GM12891 (cell line): Measurements from ENCODE around the gene SLC26A9.

Experiments
- DNase-seq: peaks from one replicate; pipeline ENCODE4 v3.0.0; 2011; ENCODE audit warnings: low spot score; ENCODE audit not compliant: insufficient read length
- FAIRE-seq: peaks from 2 replicates; lab custom pipeline; 2011; peaks lifted over from hg19 to GRCh38; lab: Jason Lieb, UNC
- PAX5 ChIP-seq: IDR thresholded peaks from 2 replicates; pipeline ENCODE4 v1.6.1; 2011; ENCODE audit warnings: low read length, moderate library complexity, mild to moderate bottlenecking; ENCODE audit not compliant: insufficient read depth, severe bottlenecking
- POLR2A ChIP-seq: IDR thresholded peaks from 2 replicates; pipeline ENCODE4 v1.6.1; 2011; ENCODE audit warnings: low read depth, low read length, control low read depth
- POLR2AphosphoS5 ChIP-seq: IDR thresholded peaks from 2 replicates; pipeline ENCODE4 v1.6.1; 2011; ENCODE audit warnings: low read depth, low read length, control low read depth
- POU2F2 ChIP-seq: IDR thresholded peaks from 2 replicates; pipeline ENCODE4 v1.6.1; 2011; ENCODE audit warnings: low read depth, mild to moderate bottlenecking, control low read depth, low read length, moderate library complexity
- SPI1 ChIP-seq: IDR thresholded peaks from 2 replicates; pipeline ENCODE4 v1.6.1; 2011; ENCODE audit warnings: low read depth, low read length, control low read depth
- TAF1 ChIP-seq: IDR thresholded peaks from 2 replicates; pipeline ENCODE4 v1.6.1; 2011; ENCODE audit warnings: low read depth, low read length, control low read depth

SLC26A9 gene

GRCh38 chr1:205927676-205928075 lies 15.6 kb downstream of the SLC26A9 start:
- no peak for FAIRE-seq

GRCh38 chr1:205927247-205927646 lies 16.0 kb downstream of the SLC26A9 start:
- FAIRE-seq: no peak
- TF ChIP-seq POLR2AphosphoS5 (no peak), PAX5 (no peak), TAF1 (no peak), POU2F2 (no peak), POLR2A (no peak), SPI1 (no peak)
- no peak for DNase-seq

More at GRCh38 chr1:205927676-205928075, 15.6 kb downstream of the SLC26A9 start:
- no peak for DNase-seq
- TF ChIP-seq POLR2AphosphoS5 (no peak), POU2F2 (no peak), SPI1 (no peak), PAX5 (no peak), TAF1 (no peak), POLR2A (no peak)

- DNase-seq (no peak), FAIRE-seq (no peak)
- TF ChIP-seq SPI1 (no peak), POLR2A (no peak), POLR2AphosphoS5 (no peak), TAF1 (no peak), POU2F2 (no peak), PAX5 (no peak)
Measured at GRCh38 chr1:205926636-205927035, 16.6 kb downstream of the SLC26A9 start.

GRCh38 chr1:205926213-205926612 lies 17.0 kb downstream of the SLC26A9 start:
- TF ChIP-seq SPI1 (no peak), PAX5 (no peak), POLR2AphosphoS5 (no peak), POU2F2 (no peak), TAF1 (no peak), POLR2A (no peak)
- no peak for DNase-seq
- FAIRE-seq: no peak

- FAIRE-seq: no peak
- no peak for DNase-seq
- TF ChIP-seq TAF1 (no peak), SPI1 (no peak), PAX5 (no peak), POLR2AphosphoS5 (no peak)
Measured at GRCh38 chr1:205925736-205926135, 17.5 kb downstream of the SLC26A9 start.

GRCh38 chr1:205924460-205924790 lies 18.8 kb downstream of the SLC26A9 start:
- no peak for TF ChIP-seq POLR2A
- no peak for TF ChIP-seq POU2F2
- no peak for TF ChIP-seq TAF1
- TF ChIP-seq POLR2AphosphoS5: no peak
- no peak for TF ChIP-seq SPI1
- no peak for TF ChIP-seq PAX5
- FAIRE-seq: no peak

GRCh38 chr1:205923651-205924459 lies 19.4 kb downstream of the SLC26A9 start:
- TF ChIP-seq PAX5: no peak
- FAIRE-seq (no peak), DNase-seq (no peak)

More at GRCh38 chr1:205924460-205924790, 18.8 kb downstream of the SLC26A9 start:
- DNase-seq: no peak

- TF ChIP-seq TAF1 (no peak), POU2F2 (no peak), POLR2AphosphoS5 (no peak), SPI1 (no peak), POLR2A (no peak), PAX5 (no peak)
- FAIRE-seq (no peak), DNase-seq (no peak)
Measured at GRCh38 chr1:205922806-205923205, 20.4 kb downstream of the SLC26A9 start.

- no peak for TF ChIP-seq POU2F2
- no peak for TF ChIP-seq TAF1
- no peak for TF ChIP-seq SPI1
- no peak for TF ChIP-seq POLR2AphosphoS5
- no peak for TF ChIP-seq PAX5
- no peak for TF ChIP-seq POLR2A
- no peak for FAIRE-seq
- DNase-seq: no peak
Measured at GRCh38 chr1:205922314-205922713, 20.9 kb downstream of the SLC26A9 start.

- FAIRE-seq: no peak
- no peak for DNase-seq
- no peak for TF ChIP-seq POU2F2
- no peak for TF ChIP-seq TAF1
- TF ChIP-seq SPI1: no peak
- no peak for TF ChIP-seq POLR2AphosphoS5
- TF ChIP-seq POLR2A: no peak
- no peak for TF ChIP-seq PAX5
Measured at GRCh38 chr1:205921570-205921909, 21.7 kb downstream of the SLC26A9 start.
